Activated CD8-positive, alpha-beta T cell treated with anti-CD3 and anti-CD28 coated beads, Interleukin-2, amount 10 ng/mL, durations not matched to agents 7 days and 5 days (primary cell): ENCODE results near the gene RSPH1. TPM values are rescaled to one million over a fixed set of nuclear protein-coding genes. Genes with fewer than 3 reads are reported as not detected.

Experiments
- ATAC-seq: fragments of 150-1000 bp; cut with Tn5 transposase; one replicate; pipeline ENCODE4 v1.10.0; 2021; ENCODE audit warnings: moderate library complexity
- CTCF ChIA-PET: fragments of 350-600 bp; sonication (Branson Sonifier 250); formaldehyde crosslinking; loops from one replicate; lab custom pipeline; 2021; ENCODE audit warnings: antibody characterized with exemption; lab: Charles Lee
- POLR2A ChIA-PET: fragments of 350-600 bp; sonication (Branson Sonifier 250); formaldehyde crosslinking; loops from one replicate; lab custom pipeline; 2021; ENCODE audit warnings: antibody characterized with exemption; lab: Charles Lee
- DNase-seq: peaks from one replicate; pipeline ENCODE4 v3.0.0-alpha.2; 2020
- H3K27ac Mint-ChIP-seq: one replicate; pipeline ENCODE4 v1.8.0; 2021; ENCODE audit warnings: mild to moderate bottlenecking, mixed read lengths
- H3K27me3 Mint-ChIP-seq: one replicate; pipeline ENCODE4 v1.8.0; 2021; ENCODE audit warnings: low read depth, mixed read lengths
- H3K36me3 Mint-ChIP-seq: one replicate; pipeline ENCODE4 v1.8.0; 2021; ENCODE audit warnings: low read depth, mixed read lengths
- H3K4me1 Mint-ChIP-seq: one replicate; pipeline ENCODE4 v1.8.0; 2021; ENCODE audit warnings: low read depth, mixed read lengths
- H3K4me3 Mint-ChIP-seq: one replicate; pipeline ENCODE4 v1.8.0; 2021; ENCODE audit warnings: mild to moderate bottlenecking, mixed read lengths
- H3K9me3 Mint-ChIP-seq: one replicate; pipeline ENCODE4 v1.8.0; 2022; ENCODE audit warnings: mixed read lengths; ENCODE audit not compliant: insufficient read depth
- total RNA-seq, 2 experiments: library from RNA; stranded (reverse); gene quantifications; one replicate each; pipeline ENCODE4 v1.2.3, GENCODE V29; 2021

RSPH1 gene
- total RNA-seq, 2 experiments from 2014 or later, result not detected

GRCh38 chr21:42453224-42453985 is 42.6 kb downstream of the RSPH1 start:
- peaks cover 46% of the 10 kb centered on the region for H3K4me1 Mint-ChIP-seq
- ATAC-seq (no peak), DNase-seq (no peak)
- ChIA-PET CTCF (interaction anchor here (0.7 kb wide), 1 partner anchor 308 kb away, joined by 3 read pairs; no protein-coding TSS in a partner anchor), POLR2A (interaction anchor here (1.4 kb wide), 1 partner anchor 14 kb away, joined by 3 read pairs; no protein-coding TSS in a partner anchor)
- H3K27me3 Mint-ChIP-seq, result no peaks in the 10 kb centered on the region
- H3K27ac Mint-ChIP-seq, result no peak overlapping the region
- H3K36me3 Mint-ChIP-seq, result no peaks in the 10 kb centered on the region
- H3K9me3 Mint-ChIP-seq, result no peaks in the 10 kb centered on the region
- H3K4me3 Mint-ChIP-seq, result no peak overlapping the region

- Mint-ChIP-seq H3K27ac (no peak overlapping the region), H3K4me1 (peaks cover 54% of the 10 kb centered on the region)
- POLR2A ChIA-PET, result no interaction called here
These were observed 43.4 kb downstream of the RSPH1 start for GRCh38 chr21:42452401-42453223.

GRCh38 chr21:42451941-42452340 is 44.1 kb downstream of the RSPH1 start:
- H3K9me3 Mint-ChIP-seq, result no peaks in the 10 kb centered on the region
- ChIA-PET POLR2A (no interaction called here), CTCF (interaction anchor here (4.7 kb wide), 1 partner anchor 141 kb away, joined by 29 read pairs; no protein-coding TSS in a partner anchor)
- no peak for DNase-seq
- H3K4me3 Mint-ChIP-seq, result no peak overlapping the region
- H3K27ac Mint-ChIP-seq, result no peak overlapping the region
- H3K4me1 Mint-ChIP-seq, result peaks cover 57% of the 10 kb centered on the region
- H3K36me3 Mint-ChIP-seq, result peaks cover 14% of the 10 kb centered on the region
- no peaks in the 10 kb centered on the region for H3K27me3 Mint-ChIP-seq
- ATAC-seq, result no peak

More at GRCh38 chr21:42452401-42453223, 43.4 kb downstream of the RSPH1 start:
- Mint-ChIP-seq H3K27me3 (no peaks in the 10 kb centered on the region), H3K9me3 (no peaks in the 10 kb centered on the region), H3K36me3 (peaks cover 7% of the 10 kb centered on the region), H3K4me3 (no peak overlapping the region)
- DNase-seq (no peak), ATAC-seq (no peak)
- CTCF ChIA-PET, result interaction anchor here (4.7 kb wide), 1 partner anchor 142 kb away, joined by 29 read pairs; no protein-coding TSS in a partner anchor

GRCh38 chr21:42448686-42449085 is 47.3 kb downstream of the RSPH1 start:
- ATAC-seq (no peak), DNase-seq (no peak)
- Mint-ChIP-seq H3K4me3 (no peak overlapping the region), H3K4me1 (peaks cover 59% of the 10 kb centered on the region), H3K9me3 (no peaks in the 10 kb centered on the region), H3K27ac (peak overlapping the region; percentile 23), H3K27me3 (no peaks in the 10 kb centered on the region), H3K36me3 (peaks cover 44% of the 10 kb centered on the region)
- CTCF ChIA-PET, result interaction anchor here (0.7 to 4.7 kb wide), 6 partner anchors 28 to 303 kb away, joined by 4 to 29 read pairs (median 10); partner anchors contain the start of gene TFF1
- POLR2A ChIA-PET, result interaction anchor here (0.6 to 1.3 kb wide), 4 partner anchors 24 to 138 kb away, joined by 3 to 4 read pairs (median 3); no protein-coding TSS in a partner anchor

- ATAC-seq (no peak), DNase-seq (no peak)
- ChIA-PET CTCF (interaction anchor here (3.2 to 4.7 kb wide), 2 partner anchors 137 to 302 kb away, joined by 9 to 29 read pairs; no protein-coding TSS in a partner anchor), POLR2A (interaction anchor here (1.5 kb wide), 1 partner anchor 25 kb away, joined by 3 read pairs; no protein-coding TSS in a partner anchor)
- peaks cover 57% of the 10 kb centered on the region for H3K4me1 Mint-ChIP-seq
- no peaks in the 10 kb centered on the region for H3K9me3 Mint-ChIP-seq
- no peak overlapping the region for H3K27ac Mint-ChIP-seq
- no peak overlapping the region for H3K4me3 Mint-ChIP-seq
- H3K36me3 Mint-ChIP-seq, result peaks cover 53% of the 10 kb centered on the region
- H3K27me3 Mint-ChIP-seq, result no peaks in the 10 kb centered on the region
These were observed 48.3 kb downstream of the RSPH1 start for GRCh38 chr21:42447732-42448131.

- H3K27ac Mint-ChIP-seq, result peak overlapping the region; percentile 54
These were observed 48.8 kb downstream of the RSPH1 start for GRCh38 chr21:42447182-42447581.

GRCh38 chr21:42446531-42446930 is 49.5 kb downstream of the RSPH1 start:
- H3K27ac Mint-ChIP-seq, result peak overlapping the region; percentile 18
- CTCF ChIA-PET, result interaction anchor here (1.3 to 2.2 kb wide), 3 partner anchors 65 to 108 kb away, joined by 3 to 7 read pairs (median 4); no protein-coding TSS in a partner anchor

More at GRCh38 chr21:42447182-42447581, 48.8 kb downstream of the RSPH1 start:
- CTCF ChIA-PET, result interaction anchor here (1.3 kb wide), 1 partner anchor 87 kb away, joined by 3 read pairs; no protein-coding TSS in a partner anchor
- peaks cover 59% of the 10 kb centered on the region for H3K36me3 Mint-ChIP-seq
- H3K27me3 Mint-ChIP-seq, result no peaks in the 10 kb centered on the region
- H3K4me3 Mint-ChIP-seq, result no peak overlapping the region
- ATAC-seq (no peak), DNase-seq (no peak)
- POLR2A ChIA-PET, result interaction anchor here (1.5 kb wide), 1 partner anchor 24 kb away, joined by 3 read pairs; no protein-coding TSS in a partner anchor
- no peaks in the 10 kb centered on the region for H3K9me3 Mint-ChIP-seq
- H3K4me1 Mint-ChIP-seq, result peaks cover 57% of the 10 kb centered on the region

GRCh38 chr21:42445311-42445710 is 50.7 kb downstream of the RSPH1 start:
- no peak for DNase-seq
- CTCF ChIA-PET, result interaction anchor here (1.4 to 2.2 kb wide), 2 partner anchors 64 to 107 kb away, joined by 4 to 7 read pairs; no protein-coding TSS in a partner anchor
- no peak overlapping the region for H3K4me3 Mint-ChIP-seq
- H3K27me3 Mint-ChIP-seq, result no peaks in the 10 kb centered on the region
- POLR2A ChIA-PET, result interaction anchor here (1.5 kb wide), 1 partner anchor 20 kb away, joined by 6 read pairs; no protein-coding TSS in a partner anchor
- H3K27ac Mint-ChIP-seq, result no peak overlapping the region
- no peak for ATAC-seq
- peaks cover 75% of the 10 kb centered on the region for H3K36me3 Mint-ChIP-seq
- H3K4me1 Mint-ChIP-seq, result peaks cover 53% of the 10 kb centered on the region
- no peaks in the 10 kb centered on the region for H3K9me3 Mint-ChIP-seq

More at GRCh38 chr21:42446531-42446930, 49.5 kb downstream of the RSPH1 start:
- no peak for ATAC-seq
- no peak for DNase-seq
- POLR2A ChIA-PET, result interaction anchor here (0.8 to 1.5 kb wide), 2 partner anchors 24 to 43 kb away, joined by 3 read pairs; partner anchors contain the start of gene UBASH3A
- H3K4me3 Mint-ChIP-seq, result no peak overlapping the region
- H3K4me1 Mint-ChIP-seq, result peaks cover 57% of the 10 kb centered on the region
- H3K9me3 Mint-ChIP-seq, result no peaks in the 10 kb centered on the region
- peaks cover 65% of the 10 kb centered on the region for H3K36me3 Mint-ChIP-seq
- H3K27me3 Mint-ChIP-seq, result no peaks in the 10 kb centered on the region

- Mint-ChIP-seq H3K36me3 (peaks cover 81% of the 10 kb centered on the region), H3K27ac (no peak overlapping the region), H3K9me3 (no peaks in the 10 kb centered on the region), H3K27me3 (no peaks in the 10 kb centered on the region), H3K4me1 (peaks cover 53% of the 10 kb centered on the region), H3K4me3 (no peak overlapping the region)
- ATAC-seq (no peak), DNase-seq (no peak)
- ChIA-PET CTCF (interaction anchor here (2.2 kb wide), 1 partner anchor 63 kb away, joined by 7 read pairs; no protein-coding TSS in a partner anchor), POLR2A (interaction anchor here (1.5 kb wide), 1 partner anchor 19 kb away, joined by 6 read pairs; no protein-coding TSS in a partner anchor)
These were observed 51.3 kb downstream of the RSPH1 start for GRCh38 chr21:42444745-42445059.

GRCh38 chr21:42443876-42444744 is 51.9 kb downstream of the RSPH1 start:
- peaks cover 54% of the 10 kb centered on the region for H3K4me1 Mint-ChIP-seq
- no peaks in the 10 kb centered on the region for H3K27me3 Mint-ChIP-seq
- ATAC-seq (no peak), DNase-seq (no peak)
- POLR2A ChIA-PET, result no interaction called here
- peak overlapping the region; percentile 56 for H3K27ac Mint-ChIP-seq
- peaks cover 87% of the 10 kb centered on the region for H3K36me3 Mint-ChIP-seq
- CTCF ChIA-PET, result interaction anchor here (2.2 kb wide), 1 partner anchor 63 kb away, joined by 7 read pairs; no protein-coding TSS in a partner anchor
- H3K4me3 Mint-ChIP-seq, result no peak overlapping the region
- H3K9me3 Mint-ChIP-seq, result no peaks in the 10 kb centered on the region
